Immature natural killer cell (primary cell): ENCODE measurements around the gene PLGRKT. TPM values are rescaled to one million over a fixed set of nuclear protein-coding genes. Genes with fewer than 3 reads are reported as not detected.
"Not testable (repeated sequence)": the region's sequence is repeated elsewhere in the genome, so short reads cannot be mapped to it uniquely, and the experiment has no call there.

Experiments
- DNase-seq, 3 donors: peaks; one replicate each; pipeline ENCODE4 v3.0.0; 2022; ENCODE audit warnings: mixed read lengths in 1 of 3
- H3K27ac Mint-ChIP-seq, 6 donors: one replicate each; pipeline ENCODE4 v1.8.0; 2020; ENCODE audit warnings: mixed read lengths in 6 of 6, mild to moderate bottlenecking in 5 of 6, inconsistent platforms in 4 of 6, moderate library complexity in 3 of 6
- H3K27me3 Mint-ChIP-seq, 3 donors: one replicate each; pipeline ENCODE4 v1.8.0; 2020 to 2021; ENCODE audit warnings: low read depth in 3 of 3, mild to moderate bottlenecking in 3 of 3, mixed read lengths in 3 of 3, moderate library complexity in 3 of 3, inconsistent platforms in 1 of 3
- H3K36me3 Mint-ChIP-seq, 3 donors: one replicate each; pipeline ENCODE4 v1.8.0; 2020; ENCODE audit warnings: mixed read lengths in 3 of 3, inconsistent platforms in 2 of 3, mild to moderate bottlenecking in 2 of 3
- H3K4me1 Mint-ChIP-seq, 2 donors: one replicate each; pipeline ENCODE4 v1.8.0; 2020; ENCODE audit warnings: inconsistent platforms in 2 of 2, mild to moderate bottlenecking in 2 of 2, mixed read lengths in 2 of 2, moderate library complexity in 1 of 2
- H3K4me3 Mint-ChIP-seq, 5 donors: one replicate each; pipeline ENCODE4 v1.8.0; 2020; ENCODE audit warnings: mild to moderate bottlenecking in 5 of 5, mixed read lengths in 5 of 5, inconsistent platforms in 3 of 5, moderate library complexity in 3 of 5
- H3K9me3 Mint-ChIP-seq, 6 donors: one replicate each; pipeline ENCODE4 v1.8.0; 2020; ENCODE audit warnings: mild to moderate bottlenecking in 6 of 6, mixed read lengths in 6 of 6, inconsistent platforms in 4 of 6, moderate library complexity in 3 of 6
- polyA plus RNA-seq, 3 donors: library from polyadenylated mRNA; unstranded; fragments of 300-500 nt; fragmentation: Illumina TruSeq; gene quantifications; one replicate each; pipeline ENCODE4 v1.2.3, GENCODE V29; 2021

Gene PLGRKT
- polyA plus RNA-seq, 3 donors from 2014 or later, result 45.4 to 59.6 (median 57.0) TPM

DNA sequence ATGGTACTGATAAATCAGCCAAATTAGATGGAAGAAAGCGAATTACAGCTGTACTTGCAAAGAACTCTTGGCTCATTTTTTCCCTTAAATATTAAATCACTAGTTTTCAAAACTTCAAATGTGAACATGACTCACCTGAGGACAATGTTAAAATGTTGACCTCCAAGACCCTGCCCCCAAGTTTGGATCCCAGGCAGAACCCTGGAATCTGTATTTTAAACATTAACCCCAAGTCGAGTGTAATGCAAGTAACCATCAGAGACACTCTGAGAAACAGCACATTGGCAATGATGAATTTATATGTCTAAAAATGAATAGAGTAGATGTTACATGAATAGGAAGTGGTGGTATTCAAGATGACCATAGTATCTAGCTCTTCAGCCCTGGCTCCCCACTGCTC, 10.3 kb upstream of the PLGRKT start:
- Mint-ChIP-seq H3K9me3 (no peaks in the 10 kb centered on the region), H3K4me1 (peaks cover 20 to 36% of the 10 kb centered on the region in 2 donors), H3K4me3 (peak overlapping the region in 2 of 5 donors; percentile 26 to 31), H3K27me3 (peaks cover 7 to 11% (median 7%) of the 10 kb centered on the region in 3 donors), H3K27ac (peak overlapping the region in 2 of 6 donors; percentile 15 to 43), H3K36me3 (peaks cover 0 to 4% (median 0%) of the 10 kb centered on the region in 3 donors)
- DNase-seq, result no peak

DNA sequence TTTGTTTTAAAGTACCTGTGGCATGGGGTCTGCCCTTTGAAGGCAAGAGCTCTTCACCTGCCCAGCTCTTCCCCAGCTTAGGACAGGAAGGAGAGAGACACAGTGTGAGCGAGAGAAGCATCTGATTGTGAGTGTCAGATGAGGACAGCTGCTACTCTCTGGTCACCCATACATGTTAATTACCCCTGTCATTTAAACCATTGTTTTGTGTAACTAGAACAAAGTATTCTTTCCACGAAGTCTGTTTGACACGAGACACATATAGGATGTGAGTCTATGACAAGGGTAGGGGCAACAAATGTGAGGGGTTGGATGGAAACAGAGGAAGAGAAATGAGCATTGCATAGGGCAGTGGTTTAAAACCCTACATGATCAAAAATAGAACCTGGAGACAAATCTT, 9.6 kb upstream of the PLGRKT start:
- peaks cover 7 to 11% (median 7%) of the 10 kb centered on the region in 3 donors for H3K27me3 Mint-ChIP-seq
- peaks cover 0 to 4% (median 0%) of the 10 kb centered on the region in 3 donors for H3K36me3 Mint-ChIP-seq
- DNase-seq, result no peak
- H3K4me3 Mint-ChIP-seq, result no peak overlapping the region
- H3K4me1 Mint-ChIP-seq, result peaks cover 18 to 32% of the 10 kb centered on the region in 2 donors
- H3K9me3 Mint-ChIP-seq, result no peaks in the 10 kb centered on the region
- peak overlapping the region in 1 of 6 donors; percentile 0 for H3K27ac Mint-ChIP-seq

DNA sequence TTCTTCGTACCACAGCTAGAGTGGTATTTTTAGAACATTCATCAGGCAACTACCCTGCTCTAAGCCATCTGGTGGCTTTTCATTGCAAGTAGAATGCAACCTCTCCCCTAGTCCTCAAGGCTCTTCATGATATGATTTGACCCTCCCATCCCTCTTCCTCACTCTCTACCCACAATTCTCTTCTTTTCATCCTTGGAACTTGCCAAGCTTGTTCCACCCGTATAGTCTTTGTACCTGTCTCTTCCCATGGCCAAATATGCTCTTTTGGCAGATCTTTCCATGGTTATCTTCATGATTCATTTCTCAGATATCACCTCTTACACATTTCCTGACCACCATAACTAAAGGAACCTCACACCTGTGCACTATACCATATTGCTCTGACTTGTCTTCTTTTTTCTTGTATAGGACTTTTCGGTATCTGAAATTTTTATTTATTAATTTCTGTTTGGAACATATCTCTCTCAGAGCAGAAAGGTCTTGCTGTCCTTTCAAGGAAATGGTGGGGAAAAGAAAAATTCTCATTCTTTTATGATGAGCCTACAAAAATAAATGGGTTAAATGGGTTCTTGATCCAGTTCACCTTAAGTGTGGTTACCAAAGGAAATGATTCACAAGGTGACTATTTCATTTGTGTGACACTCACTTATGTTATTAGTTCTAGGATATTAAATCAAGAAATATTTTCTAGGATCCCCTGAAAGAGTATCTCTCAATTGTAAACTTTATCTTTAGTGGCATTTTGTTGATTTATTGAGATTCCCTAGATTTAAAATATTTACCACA, 8.9 kb upstream of the PLGRKT start:
- H3K27me3 Mint-ChIP-seq, result peaks cover 7 to 11% (median 7%) of the 10 kb centered on the region in 3 donors

DNA sequence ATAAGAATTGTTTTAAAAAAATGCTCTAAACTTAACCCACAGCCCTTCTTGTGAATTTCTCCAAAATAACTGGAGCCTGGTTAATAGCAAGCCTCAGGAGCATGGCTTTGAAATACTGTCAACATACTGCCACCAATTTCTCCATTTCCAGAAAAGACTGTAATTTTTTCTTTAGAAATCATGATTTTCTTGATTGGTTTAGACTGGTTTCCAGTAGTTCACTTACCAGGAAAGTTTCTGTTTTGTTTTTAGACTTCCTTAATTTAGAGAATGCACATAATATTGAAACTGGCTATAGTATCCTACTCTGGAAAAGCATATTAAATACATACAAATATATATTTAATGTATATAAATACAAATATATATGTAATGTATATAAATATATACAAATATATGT, 8.2 kb upstream of the PLGRKT start:
- H3K36me3 Mint-ChIP-seq, result peaks cover 0 to 4% (median 0%) of the 10 kb centered on the region in 3 donors
- peaks cover 11 to 20% of the 10 kb centered on the region in 2 donors for H3K4me1 Mint-ChIP-seq
- H3K4me3 Mint-ChIP-seq, result no peak overlapping the region
- no peak for DNase-seq
- no peak overlapping the region for H3K27ac Mint-ChIP-seq
- peaks cover 7 to 11% (median 7%) of the 10 kb centered on the region in 3 donors for H3K27me3 Mint-ChIP-seq
- no peaks in the 10 kb centered on the region for H3K9me3 Mint-ChIP-seq

More for the DNA sequence above, 8.9 kb upstream of the PLGRKT start:
- H3K27ac Mint-ChIP-seq, result no peak overlapping the region
- no peak for DNase-seq
- H3K9me3 Mint-ChIP-seq, result no peaks in the 10 kb centered on the region
- peaks cover 0 to 4% (median 0%) of the 10 kb centered on the region in 3 donors for H3K36me3 Mint-ChIP-seq
- H3K4me3 Mint-ChIP-seq, result no peak overlapping the region
- H3K4me1 Mint-ChIP-seq, result peaks cover 16 to 27% of the 10 kb centered on the region in 2 donors

DNA sequence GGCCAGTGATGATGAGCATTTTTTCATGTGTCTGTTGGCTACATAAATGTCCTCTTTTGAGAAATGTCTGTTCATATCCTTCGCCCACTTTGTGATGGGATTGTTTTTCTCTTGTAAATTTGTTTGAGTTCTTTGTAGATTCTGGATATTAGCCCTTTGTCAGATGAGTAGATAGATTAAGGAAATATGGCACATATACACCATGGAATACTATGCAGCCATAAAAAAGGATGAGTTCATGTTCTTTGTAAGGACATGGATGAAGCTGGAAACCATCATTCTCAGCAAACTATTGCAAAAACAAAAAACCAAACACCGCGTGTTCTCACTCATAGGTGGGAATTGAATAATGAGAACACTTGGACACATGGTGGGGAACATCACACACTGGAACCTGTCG, 7.4 kb upstream of the PLGRKT start:
- Mint-ChIP-seq H3K4me1 (peaks cover 5 to 12% of the 10 kb centered on the region in 2 donors), H3K27me3 (peaks cover 7 to 11% (median 7%) of the 10 kb centered on the region in 3 donors)
- not testable (repeated sequence) for H3K4me3 Mint-ChIP-seq, H3K9me3 Mint-ChIP-seq, H3K36me3 Mint-ChIP-seq, H3K27ac Mint-ChIP-seq, DNase-seq

DNA sequence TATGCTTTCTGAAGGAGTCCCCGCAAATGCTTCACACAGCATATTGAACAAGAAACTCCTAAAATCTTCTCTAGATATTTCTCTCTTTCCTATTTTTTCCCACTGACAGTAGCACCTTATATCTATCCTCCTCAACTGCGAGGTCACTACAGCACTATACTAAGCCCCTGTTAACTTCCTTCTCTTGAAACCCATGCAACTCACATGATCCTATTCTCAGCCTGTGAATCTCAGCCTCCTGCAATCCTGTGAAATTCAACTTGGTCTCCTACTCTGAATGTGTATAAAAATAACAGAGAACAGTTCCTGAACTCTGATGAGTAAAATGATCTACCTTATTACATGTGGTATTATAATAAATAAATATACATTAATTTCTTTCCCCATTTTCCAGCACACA, 6.1 kb upstream of the PLGRKT start:
- Mint-ChIP-seq H3K4me3 (no peak overlapping the region), H3K9me3 (no peaks in the 10 kb centered on the region), H3K27me3 (peaks cover 7 to 8% (median 7%) of the 10 kb centered on the region in 3 donors), H3K27ac (no peak overlapping the region), H3K36me3 (no peaks in the 10 kb centered on the region), H3K4me1 (peaks cover under 1% of the 10 kb centered on the region in 2 donors)
- DNase-seq, result no peak

DNA sequence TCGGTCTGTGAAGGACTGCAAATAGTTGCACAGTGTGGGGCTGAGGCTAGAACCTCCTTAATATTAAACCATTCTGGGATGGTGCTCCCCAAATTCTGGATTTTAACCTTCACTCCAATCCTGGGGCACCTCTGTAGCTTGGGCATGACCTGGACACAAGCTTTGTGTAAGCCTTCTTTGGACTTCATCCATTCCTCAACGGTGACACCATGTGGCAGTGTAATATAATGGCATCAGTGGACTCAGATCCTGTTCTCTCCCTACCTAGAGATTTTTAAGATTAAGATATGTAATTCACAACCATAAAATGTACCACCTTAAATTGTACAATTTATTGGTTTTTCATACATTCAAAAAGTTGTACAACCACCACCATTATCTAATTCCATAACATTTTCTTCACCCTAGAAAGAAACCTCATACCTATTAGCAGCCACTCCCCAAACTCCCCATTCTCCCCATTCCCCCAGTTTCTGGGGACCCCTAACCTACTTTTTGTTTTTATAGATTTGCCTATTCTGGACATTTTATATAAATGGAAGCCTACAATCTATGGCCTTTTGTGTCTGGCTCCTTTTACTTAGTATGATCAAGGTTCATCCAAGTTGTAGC, 4.8 kb upstream of the PLGRKT start:
- Mint-ChIP-seq H3K27ac (no peak overlapping the region), H3K4me3 (no peak overlapping the region), H3K36me3 (no peaks in the 10 kb centered on the region), H3K9me3 (no peaks in the 10 kb centered on the region), H3K27me3 (peaks cover 7 to 14% (median 8%) of the 10 kb centered on the region in 3 donors), H3K4me1 (peaks cover 12 to 14% of the 10 kb centered on the region in 2 donors)
- peak; percentile 26 to 34 (median 31) for DNase-seq

- H3K27me3 Mint-ChIP-seq, result peaks cover 6 to 14% (median 9%) of the 10 kb centered on the region in 3 donors
- H3K4me3 Mint-ChIP-seq, result no peak overlapping the region
- H3K9me3 Mint-ChIP-seq, result no peaks in the 10 kb centered on the region
- peaks cover 26 to 28% of the 10 kb centered on the region in 2 donors for H3K4me1 Mint-ChIP-seq
- no peak overlapping the region for H3K27ac Mint-ChIP-seq
- DNase-seq, result no peak
- H3K36me3 Mint-ChIP-seq, result peaks cover 0 to 4% (median 4%) of the 10 kb centered on the region in 3 donors
Observed at GRCh38 chr9:5441043-5441442, 3.3 kb upstream of the PLGRKT start.

- peaks cover under 1 to 9% (median 4%) of the 10 kb centered on the region in 3 donors for H3K36me3 Mint-ChIP-seq
- peak overlapping the region in 2 of 6 donors; percentile 5 to 53 for H3K27ac Mint-ChIP-seq
- peaks cover 6 to 14% (median 9%) of the 10 kb centered on the region in 3 donors for H3K27me3 Mint-ChIP-seq
- H3K9me3 Mint-ChIP-seq, result no peaks in the 10 kb centered on the region
- DNase-seq, result no peak
- H3K4me1 Mint-ChIP-seq, result peaks cover 28 to 35% of the 10 kb centered on the region in 2 donors
- no peak overlapping the region for H3K4me3 Mint-ChIP-seq
Observed at GRCh38 chr9:5440426-5440825, 2.7 kb upstream of the PLGRKT start.

GRCh38 chr9:5438301-5439162, 807 bp upstream of the PLGRKT start:
- Mint-ChIP-seq H3K36me3 (peaks cover 4 to 14% (median 6%) of the 10 kb centered on the region in 3 donors), H3K9me3 (no peaks in the 10 kb centered on the region), H3K27ac (peak overlapping the region; percentile 96 to 98 (median 98)), H3K4me1 (peaks cover 28 to 40% of the 10 kb centered on the region in 2 donors), H3K27me3 (peaks cover 0 to 12% (median 2%) of the 10 kb centered on the region in 3 donors), H3K4me3 (peak overlapping the region; percentile 94 to 98 (median 95))
- DNase-seq, result peak; percentile 24 to 52 (median 41)

DNA sequence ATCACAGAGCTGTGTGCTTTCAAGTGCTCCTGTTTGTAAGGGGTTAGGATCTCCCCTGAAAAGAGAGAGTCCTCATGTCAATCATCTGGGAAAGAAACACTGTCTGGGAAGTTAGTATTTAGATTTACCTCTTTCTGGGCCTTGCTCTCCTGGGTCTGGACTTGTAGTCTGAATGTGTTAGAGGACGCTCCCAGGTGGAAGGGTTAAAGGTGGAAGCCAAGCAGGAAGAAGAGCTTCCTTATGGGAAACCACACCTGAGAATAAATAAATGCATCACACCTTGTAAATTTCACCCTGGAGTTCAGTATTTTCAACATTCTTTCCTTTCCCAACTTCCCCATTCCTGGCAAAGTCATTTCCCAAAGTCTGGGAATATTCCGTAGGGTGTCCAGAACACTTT, 1.3 kb downstream of the PLGRKT start:
- peaks cover 9 to 14% (median 14%) of the 10 kb centered on the region in 3 donors for H3K36me3 Mint-ChIP-seq
- peaks cover 28 to 40% of the 10 kb centered on the region in 2 donors for H3K4me1 Mint-ChIP-seq
- H3K9me3 Mint-ChIP-seq, result no peaks in the 10 kb centered on the region
- H3K4me3 Mint-ChIP-seq, result peak overlapping the region; percentile 94 to 98 (median 95)
- peak overlapping the region; percentile 96 to 98 (median 98) for H3K27ac Mint-ChIP-seq
- no peak for DNase-seq
- peaks cover 0 to 11% (median 2%) of the 10 kb centered on the region in 3 donors for H3K27me3 Mint-ChIP-seq

- Mint-ChIP-seq H3K36me3 (peaks cover 12 to 17% (median 16%) of the 10 kb centered on the region in 3 donors), H3K9me3 (no peaks in the 10 kb centered on the region), H3K4me1 (peaks cover 28 to 40% of the 10 kb centered on the region in 2 donors), H3K27ac (peak overlapping the region in 3 of 6 donors; percentile 45 to 98 (median 96)), H3K27me3 (peaks cover 0 to 11% (median 2%) of the 10 kb centered on the region in 3 donors), H3K4me3 (peak overlapping the region; percentile 26 to 98 (median 94))
- DNase-seq, result no peak
Observed at GRCh38 chr9:5435912-5436311, 1.8 kb downstream of the PLGRKT start.
